NCI-H1092 (cell line): ENCODE measurements around the gene TMEM256.
"Not testable (repeated sequence)": the region's sequence is repeated elsewhere in the genome, so short reads cannot be mapped to it uniquely, and the experiment has no call there.

Experiments used
- DNase-seq: peaks from one replicate; lab custom pipeline; 2025; lab: John Stamatoyannopoulos, UW

Gene TMEM256

DNA sequence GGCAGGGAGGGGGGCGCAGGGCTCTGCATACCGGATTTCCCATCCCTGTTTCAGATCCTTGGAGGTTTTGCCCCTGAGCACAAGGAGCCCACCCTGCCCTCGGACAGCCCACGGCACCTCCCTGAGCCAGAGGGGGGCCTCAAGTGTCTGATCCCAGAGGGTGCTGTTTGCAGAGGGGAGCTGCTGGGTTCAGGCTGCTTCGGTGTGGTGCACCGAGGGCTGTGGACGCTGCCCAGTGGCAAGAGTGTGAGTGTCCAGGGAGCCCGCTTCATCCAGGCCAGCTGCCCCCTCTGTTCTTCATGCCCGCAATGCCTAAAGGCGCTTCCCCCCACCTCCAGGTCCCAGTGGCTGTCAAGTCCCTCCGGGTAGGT is 20.5 kb downstream of the TMEM256 start:
- no peak for DNase-seq

DNA sequence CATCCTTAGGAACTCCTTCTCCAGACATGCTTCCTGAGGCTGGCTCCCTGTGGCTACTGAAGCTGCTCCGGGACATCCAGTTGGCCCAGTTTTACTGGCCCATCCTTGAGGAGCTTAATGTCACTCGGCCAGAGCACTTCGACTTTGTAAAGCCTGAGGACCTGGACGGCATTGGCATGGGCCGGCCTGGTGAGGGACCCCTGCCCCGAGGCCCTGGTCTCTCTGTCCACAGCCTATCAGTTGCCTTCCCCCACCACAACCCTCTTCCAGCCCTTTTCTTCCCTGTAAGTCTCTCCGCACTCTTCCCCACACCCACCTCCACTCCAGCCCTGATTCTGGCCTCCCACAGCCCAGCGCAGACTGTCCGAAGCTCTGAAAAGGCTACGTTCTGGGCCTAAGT is 21.0 kb downstream of the TMEM256 start:
- no peak for DNase-seq

DNA sequence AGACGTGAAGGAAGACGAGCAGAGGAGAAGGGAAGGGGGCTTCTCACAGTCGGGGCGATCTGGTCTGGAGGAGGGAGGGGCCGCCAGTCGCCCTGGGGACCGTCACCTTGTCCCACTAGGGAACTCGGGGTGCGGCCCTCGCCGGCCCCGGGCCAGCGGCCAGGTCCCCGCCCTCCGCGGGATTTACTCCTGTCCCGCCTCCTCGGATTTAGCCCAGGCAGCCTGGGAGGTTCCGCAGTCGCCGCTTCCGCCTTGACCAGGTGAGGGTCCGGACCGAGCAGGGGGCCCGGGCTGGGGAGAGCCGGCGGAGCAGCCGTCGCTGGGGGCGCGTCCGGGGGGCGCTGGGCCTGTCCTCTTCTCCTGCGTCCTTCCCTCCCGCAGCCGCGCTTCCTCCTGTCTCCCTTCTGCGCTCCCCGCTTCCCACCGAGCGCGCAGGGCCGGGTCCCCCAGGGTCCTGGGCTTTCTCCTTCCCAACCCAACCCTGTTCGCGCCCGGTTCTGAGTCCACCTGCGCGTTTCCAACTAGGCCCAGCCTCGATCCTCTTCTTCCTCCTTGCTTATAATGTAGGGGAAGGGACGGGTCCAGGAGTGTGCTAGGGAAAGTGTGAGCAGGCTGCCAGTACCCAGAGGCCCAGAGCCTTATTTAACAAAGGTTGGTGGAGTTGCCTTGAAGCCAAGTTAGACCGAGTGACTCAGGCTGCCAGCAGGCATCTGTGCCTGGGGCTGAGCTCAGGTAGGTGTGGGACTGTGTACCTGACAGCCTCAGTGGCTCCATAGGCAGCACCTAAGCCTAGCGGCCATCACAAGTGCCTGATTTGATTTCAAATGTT is 22.8 kb downstream of the TMEM256 start, which contains the start of gene TNK1:
TNK1 (plus strand) TSS at position 235 of the 829 bp plus-strand sequence. CDS start 1,838 bp downstream, outside the sequence.
- DNase-seq, result no peak

DNA sequence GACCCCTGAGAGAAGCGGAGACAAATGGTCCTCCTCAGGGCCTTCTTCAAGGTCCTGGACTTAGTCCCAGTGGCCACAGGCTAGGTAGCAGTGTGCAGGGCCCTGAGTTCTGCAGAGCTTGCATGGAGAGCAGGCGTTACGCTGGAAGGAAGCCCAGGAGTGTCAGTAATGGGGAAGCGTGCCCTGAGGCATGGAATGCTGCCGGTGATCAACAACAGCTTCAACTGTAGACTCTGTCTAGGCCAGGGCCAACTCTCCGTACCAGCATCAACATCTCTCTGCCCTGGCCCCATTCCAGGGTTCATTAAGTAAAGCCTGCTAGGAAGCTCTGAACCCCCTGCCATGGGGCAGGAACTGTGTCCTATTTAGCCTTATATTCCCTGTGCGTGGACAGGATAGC is 23.6 kb downstream of the TMEM256 start:
- no peak for DNase-seq

DNA sequence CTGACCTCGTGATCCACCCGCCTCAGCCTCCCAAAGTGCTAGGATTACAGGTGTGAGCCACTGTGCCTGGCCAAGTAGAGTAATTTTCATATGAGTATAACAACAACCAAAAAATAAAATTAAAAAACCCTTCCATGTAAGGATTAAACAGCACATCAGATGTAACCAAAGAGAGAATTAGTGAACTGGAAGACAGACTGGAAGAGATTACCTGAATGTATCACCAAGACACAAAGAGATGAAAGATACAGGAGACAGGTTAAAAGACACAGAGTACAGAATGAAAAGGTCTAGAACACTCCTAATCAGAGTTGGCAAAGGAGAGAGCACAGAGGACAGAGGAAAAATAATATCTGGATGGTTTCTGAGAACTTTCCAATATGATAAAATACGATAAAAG is 24.8 kb downstream of the TMEM256 start:
- DNase-seq, result no peak

DNA sequence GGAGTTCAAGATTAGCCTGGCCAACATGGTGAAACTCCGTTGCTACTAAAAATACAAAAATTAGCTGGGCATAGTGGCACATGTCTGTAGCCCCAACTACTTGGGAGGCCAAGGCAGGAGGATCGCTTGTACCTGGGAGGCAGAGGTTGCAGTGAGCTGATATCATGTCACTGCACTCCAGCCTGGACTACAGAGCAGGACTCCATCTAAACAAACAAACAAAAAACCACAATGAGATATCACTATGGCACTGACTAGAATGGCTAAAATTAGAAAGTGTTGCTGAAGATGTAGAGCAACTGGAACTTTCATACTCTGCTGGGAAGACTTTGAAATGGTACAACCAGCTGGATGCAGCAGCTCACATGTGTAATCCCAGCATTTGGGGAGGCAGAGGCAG is 29.5 kb downstream of the TMEM256 start:
- DNase-seq, result no peak

DNA sequence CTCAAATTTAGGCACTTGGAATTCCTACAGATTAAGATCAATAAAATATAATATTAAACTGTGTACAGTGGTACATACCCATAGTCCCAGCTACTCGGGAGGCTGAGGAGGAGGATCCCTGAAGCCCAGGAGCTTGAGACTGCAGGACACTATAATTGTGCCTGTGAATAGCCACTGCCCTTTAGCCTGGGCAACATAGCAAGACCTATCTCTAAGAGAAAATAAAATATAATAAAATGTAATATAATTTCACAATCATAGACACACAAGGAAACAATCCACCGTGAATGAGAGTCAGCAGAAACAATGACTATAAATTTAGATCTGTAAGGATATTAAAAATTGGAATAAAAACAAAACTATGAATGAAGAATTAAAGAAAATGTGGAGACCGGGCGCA is 33.0 kb downstream of the TMEM256 start:
- no peak for DNase-seq

DNA sequence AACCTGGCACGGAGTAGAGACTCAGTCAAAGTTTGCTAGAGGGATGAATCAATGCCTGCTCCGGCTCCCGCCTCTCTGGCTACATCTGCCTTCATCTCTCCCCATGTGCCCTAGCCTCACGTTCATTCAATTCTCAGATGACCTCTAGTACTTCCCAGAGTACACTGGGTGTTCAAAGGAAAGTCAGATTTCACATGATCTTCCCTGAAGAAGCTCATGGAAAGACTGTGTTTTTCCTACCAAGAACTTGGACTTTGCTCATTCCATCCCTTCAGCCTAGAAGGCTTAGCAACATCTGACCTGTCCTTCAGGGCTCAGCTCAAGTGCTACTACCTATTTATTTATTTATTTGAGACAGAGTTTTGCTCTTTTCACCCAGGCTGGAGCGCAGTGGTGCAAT is 34.1 kb downstream of the TMEM256 start:
- DNase-seq, result no peak

DNA sequence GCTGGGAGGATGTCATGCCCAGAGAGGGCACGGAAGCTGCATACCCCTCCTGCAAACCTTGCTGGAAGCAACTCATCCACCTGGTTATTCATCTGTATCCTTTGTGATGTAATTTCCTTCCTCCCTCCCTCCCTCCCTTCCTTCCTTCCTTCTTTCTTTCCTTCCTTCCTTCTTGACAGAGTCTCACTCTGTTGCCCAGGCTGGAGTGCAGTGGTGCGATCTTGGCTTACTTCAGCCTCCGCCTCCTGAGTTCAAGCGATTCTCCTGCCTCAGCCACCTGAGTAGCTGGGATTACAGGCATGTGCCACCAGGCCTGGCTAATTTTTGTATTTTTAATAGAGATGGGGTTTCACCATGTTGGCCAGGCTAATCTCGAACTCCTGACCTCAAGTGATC is 35.3 kb downstream of the TMEM256 start:
- DNase-seq, result not testable (repeated sequence)

DNA sequence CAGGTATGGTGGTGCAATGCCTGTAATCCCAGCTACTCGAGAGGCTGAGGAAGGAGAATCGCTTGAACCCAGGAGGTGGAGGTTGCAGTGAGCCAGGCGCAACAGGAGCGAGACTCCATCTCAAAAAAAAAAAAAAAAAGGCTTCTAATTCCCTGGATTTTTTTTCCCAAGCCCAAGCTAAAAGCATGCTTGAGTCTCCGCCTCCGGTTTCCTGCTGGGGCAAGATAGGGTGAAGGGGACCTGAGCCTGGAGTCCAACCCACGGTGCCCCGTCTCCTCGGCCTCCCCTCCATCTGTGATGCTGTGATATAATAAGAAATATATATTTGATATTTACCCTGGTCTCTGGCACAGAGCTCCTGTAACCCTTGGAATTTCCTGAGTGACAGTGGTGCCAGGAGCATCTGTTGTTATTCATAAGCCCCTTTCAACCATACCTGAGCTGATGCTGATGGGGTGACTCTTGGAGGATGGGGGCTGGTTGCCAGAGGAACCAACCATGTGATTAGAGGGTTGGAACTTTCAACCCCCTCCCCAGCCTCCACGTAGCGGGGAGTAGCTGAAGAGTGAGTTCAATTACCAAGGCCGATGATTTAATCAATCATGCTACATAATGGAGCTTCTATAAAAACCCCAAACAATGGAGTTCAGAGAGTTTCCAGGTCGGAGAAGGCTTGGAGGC is 35.8 kb downstream of the TMEM256 start:
- no peak for DNase-seq

DNA sequence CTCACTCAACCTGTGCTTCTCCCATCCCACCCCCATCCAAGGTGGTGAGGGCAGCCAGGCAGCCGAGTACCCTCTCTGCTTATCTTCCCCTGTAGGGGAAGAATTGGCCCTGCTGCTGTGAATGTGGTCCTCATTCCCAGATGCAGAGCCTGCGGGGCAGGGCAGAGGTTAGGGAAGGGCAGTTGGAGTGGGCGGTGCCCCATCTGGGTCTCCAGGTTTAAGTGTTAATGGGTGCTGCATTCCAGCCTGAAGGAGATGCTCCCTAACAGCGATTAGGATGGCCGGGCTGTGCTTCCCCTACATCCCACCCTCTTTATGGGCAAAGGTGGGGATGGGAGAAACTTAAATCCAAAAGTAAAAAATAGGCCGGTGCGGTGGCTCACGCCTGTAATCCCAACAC is 36.8 kb downstream of the TMEM256 start:
- DNase-seq, result no peak

DNA sequence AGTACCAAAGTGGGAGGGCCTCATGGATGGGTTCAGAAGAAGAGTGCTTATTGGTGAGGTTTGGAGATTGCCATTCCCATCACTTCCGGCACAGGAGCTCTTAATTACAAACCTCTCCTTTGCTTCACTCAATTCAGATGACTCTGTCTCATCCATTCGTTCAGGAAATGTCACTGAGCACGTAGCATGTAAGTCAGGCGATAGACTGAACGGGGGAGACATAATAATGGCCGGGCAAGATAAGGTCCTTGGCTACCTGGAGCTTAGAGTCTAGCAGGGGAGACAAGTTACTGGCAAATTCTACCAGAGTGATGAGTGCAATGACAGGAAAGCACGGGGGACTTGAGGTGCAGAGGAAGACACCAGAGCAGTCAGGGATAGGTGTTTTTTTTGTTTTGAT is 37.9 kb downstream of the TMEM256 start:
- DNase-seq, result not testable (repeated sequence)

DNA sequence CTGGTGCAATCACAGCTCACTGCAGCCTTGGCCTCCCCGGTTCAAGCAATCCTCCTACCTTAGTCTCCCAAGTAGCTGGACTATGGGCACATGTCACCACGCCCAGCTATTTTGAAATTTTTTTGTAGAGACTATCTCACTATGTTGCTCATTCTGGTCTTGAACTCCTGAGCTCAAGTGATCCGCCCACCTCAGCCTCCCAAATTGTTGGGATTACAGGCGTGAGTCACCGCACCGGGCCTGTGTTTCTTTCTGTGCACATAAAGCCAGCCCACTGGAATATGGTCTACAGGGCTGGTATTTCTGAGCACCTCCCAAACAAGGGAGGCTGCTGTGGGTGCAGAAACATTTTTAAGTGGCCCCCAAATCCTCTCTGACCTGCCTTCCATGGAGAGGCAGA is 40.6 kb downstream of the TMEM256 start:
- DNase-seq, result no peak

DNA sequence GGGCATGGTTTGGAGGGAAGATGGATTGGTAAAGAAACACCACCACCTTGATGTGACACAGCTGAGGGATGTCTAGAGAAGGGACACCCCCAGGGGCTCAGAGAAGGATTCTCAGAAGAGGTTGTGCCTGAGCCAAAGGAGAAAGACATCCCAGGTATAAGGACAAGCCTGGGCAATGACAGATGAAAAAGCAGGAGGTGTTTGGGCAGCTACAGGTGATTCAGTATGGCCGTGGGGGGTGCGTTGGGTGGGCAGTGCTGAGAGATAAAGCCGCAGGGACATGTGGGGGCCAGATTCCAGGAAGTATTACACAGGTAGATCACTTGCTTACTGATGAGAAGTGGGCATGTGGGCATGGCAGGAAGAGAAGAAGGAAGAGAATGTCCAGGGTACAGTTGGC is 42.0 kb downstream of the TMEM256 start:
- no peak for DNase-seq

DNA sequence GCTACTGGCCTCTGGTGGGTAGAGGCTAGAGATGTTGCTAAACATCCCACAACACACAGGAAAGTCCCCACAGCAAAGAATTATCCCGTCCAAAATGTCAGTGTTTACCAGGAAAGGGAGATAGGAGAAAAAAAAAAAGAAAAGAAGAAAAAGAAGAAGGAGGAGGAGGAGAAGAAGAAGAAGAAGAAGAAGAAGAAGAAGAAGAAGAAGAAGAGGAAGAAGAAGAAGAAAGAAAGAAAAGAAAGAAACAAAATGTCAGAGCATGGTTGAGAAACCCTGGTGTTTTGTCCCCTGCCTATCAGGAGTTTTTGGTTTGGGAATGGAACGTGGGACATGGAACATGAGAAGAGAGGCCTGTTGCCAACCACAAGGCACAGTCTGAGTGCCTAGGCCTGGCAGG is 46.5 kb downstream of the TMEM256 start:
- no peak for DNase-seq

DNA sequence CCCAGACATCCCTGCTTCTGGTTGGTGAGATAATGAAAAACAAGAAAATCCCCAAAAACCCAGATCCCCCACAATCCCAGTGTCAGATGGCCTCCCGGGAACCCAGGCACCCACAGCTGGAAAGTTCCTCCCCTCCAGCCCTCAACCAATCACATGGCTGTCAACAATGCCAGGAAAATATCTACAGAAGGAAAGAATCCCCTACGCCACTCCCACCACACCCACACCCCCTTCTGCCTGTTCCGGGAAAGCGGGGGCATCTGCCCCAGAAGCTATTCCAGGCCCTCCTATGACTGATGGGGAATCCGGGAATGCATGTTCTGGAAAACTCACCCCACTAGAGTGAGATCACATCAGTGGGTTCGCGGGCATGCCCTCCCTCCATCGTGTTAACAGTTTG is 47.1 kb downstream of the TMEM256 start:
- DNase-seq, result no peak

DNA sequence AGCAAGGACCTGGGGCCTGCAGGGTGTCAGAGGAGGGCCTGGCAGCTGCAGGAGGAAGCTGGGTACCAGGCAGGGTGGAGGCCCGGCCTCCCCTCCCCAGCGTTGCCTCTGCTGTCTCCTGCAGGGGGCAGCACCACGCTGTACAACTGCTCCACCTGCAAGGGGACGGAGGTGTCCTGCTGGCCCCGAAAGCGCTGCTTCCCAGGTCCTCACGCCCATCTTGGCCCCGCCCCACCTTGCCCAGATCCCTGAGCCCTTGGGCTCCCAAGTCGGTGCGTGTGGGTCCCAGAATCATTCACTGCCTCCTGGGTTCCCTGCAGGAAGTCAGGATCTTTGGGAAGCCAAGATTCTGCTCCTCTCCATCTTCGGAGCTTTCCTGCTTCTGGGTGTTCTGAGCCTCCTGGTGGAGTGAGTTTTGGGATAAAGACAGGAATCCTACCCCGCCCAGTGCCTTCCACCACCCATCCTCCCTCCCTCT is 47.8 kb downstream of the TMEM256 start:
- DNase-seq, result no peak

DNA sequence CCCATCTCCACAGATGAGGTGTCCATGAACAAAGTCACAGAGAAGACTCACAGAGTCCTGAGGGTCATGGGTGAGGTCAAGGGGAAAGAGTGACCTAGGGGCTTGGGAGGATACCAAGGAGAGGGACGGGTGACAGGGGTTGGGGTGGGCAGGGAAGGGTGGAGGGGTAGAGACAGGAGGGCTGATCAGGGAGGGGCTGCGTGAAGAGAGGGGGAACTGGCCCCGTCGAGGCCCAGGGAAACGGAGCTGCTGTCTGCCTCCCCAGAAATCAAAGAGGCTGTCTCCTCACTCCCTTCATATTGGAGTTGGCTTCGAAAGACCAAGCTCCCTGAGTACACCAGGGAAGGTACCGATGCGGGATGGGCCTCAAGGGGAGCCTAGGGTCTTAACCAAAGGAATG is 48.3 kb downstream of the TMEM256 start:
- no peak for DNase-seq

DNA sequence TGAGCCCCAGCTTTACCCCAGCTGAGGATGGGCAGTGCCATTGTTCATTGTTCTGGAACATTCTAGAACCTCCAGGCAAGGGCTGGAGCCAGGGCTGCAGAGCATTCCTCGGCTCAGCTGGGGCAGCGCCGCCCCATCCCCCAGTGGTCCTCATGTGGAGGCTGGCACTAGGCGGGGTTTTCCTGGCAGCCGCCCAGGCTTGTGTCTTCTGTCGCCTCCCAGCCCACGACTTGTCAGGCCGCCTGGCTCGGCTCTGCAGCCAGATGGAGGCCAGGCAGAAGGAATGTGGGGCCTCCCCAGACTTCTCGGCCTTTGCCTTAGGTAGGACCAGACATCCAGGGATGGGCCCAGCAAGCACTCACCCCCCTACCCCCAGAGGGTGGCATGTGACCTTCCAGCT is 48.8 kb downstream of the TMEM256 start, which contains the start of gene TMEM95:
TMEM95 (plus strand) TSS at position 104 of the 400 bp plus-strand sequence; CDS start at position 153, 49 bp downstream.
- DNase-seq, result no peak

DNA sequence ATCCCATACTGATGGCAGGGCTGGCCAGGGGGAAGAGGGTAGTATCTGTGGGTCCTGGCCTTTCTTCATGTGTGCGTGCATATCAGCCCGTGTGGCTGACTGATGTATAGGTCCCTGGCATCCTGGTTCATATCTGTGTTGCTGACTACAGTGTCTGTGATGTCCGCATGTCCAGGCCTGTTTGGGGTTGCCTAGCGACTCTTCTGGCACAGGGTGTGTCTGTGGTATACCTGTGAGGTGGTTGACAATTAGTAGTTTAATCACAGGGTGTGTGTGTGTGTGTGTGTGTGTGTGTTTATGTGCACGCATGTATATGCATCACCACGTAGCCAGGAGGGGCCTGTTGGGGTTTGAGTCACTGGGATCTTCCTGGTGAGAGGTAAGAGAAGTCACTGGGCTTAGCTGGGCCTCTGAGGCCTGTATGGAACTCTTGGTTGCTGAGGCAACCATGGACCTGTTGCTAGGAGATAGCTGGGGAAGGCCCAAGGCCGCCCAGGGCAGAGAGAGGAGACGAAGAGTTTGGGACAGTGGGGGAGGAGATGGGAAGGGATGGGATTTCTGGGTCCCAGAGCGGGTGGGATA is 49.5 kb downstream of the TMEM256 start:
- no peak for DNase-seq
